B cell (primary cell): ENCODE measurements around the gene TRIM29. TPM values are rescaled to one million over a fixed set of nuclear protein-coding genes. Genes with fewer than 3 reads are reported as not detected.
A peak's percentile ranks its signal among the peaks of the same experiment; 100 is the strongest.

Experiments
- ATAC-seq: fragments of 200-7000 bp; cut with Tn5 transposase; one replicate; pipeline ENCODE4 v1.10.0; 2021; ENCODE audit warnings: low read depth, mild to moderate bottlenecking, moderate number of reproducible peaks, moderate library complexity
- CTCF ChIA-PET: fragments of 350-600 bp; sonication (Branson Sonifier 250); formaldehyde crosslinking; loops from one replicate; lab custom pipeline; 2021; ENCODE audit warnings: antibody characterized with exemption, inconsistent platforms; lab: Charles Lee
- POLR2A ChIA-PET: fragments of 350-600 bp; sonication (Branson Sonifier 250); formaldehyde crosslinking; loops from one replicate; lab custom pipeline; 2021; ENCODE audit warnings: antibody characterized with exemption; lab: Charles Lee
- DNase-seq: peaks from one replicate; pipeline ENCODE4 v3.0.0; 2013
- H2AFZ ChIP-seq: 2 replicates; pipeline ENCODE4 v1.6.1; 2012; ENCODE audit warnings: mild to moderate bottlenecking, low read depth, low read length; ENCODE audit not compliant: insufficient read depth, poor library complexity, severe bottlenecking
- H3K27ac ChIP-seq, 2 donors: 1 replicate in 1 of 2; 2 replicates in 1 of 2; pipeline ENCODE4 v1.5.1; 2012 to 2013; ENCODE audit warnings: low read length in 2 of 2, mild to moderate bottlenecking in 2 of 2, moderate library complexity in 1 of 2
- H3K27me3 ChIP-seq, 4 experiments: fragments of 200-600 bp in 1 of 4; sonication (generic) in 1 of 4; replicated peaks in 1 of 4; 1 replicate in 2 of 4; 2 replicates in 2 of 4; pipeline versions ENCODE4 v1.6.1 to v1.7.0; 2013 to 2016; ENCODE audit warnings: low read length in 3 of 4, mild to moderate bottlenecking in 2 of 4, mixed read lengths in 1 of 4, moderate library complexity in 1 of 4; ENCODE audit not compliant: insufficient read depth in 4 of 4, control insufficient read depth in 3 of 4; ENCODE audit errors: control extremely low read depth in 1 of 4
- H3K36me3 ChIP-seq, 2 experiments: replicated peaks in 1 of 2; 1 replicate in 1 of 2; 2 replicates in 1 of 2; pipeline versions ENCODE4 v1.6.1 to v1.7.1; 2013; ENCODE audit warnings: low read length in 1 of 2; ENCODE audit not compliant: insufficient read depth in 2 of 2, control insufficient read depth in 1 of 2; ENCODE audit errors: control extremely low read depth in 1 of 2, extremely low read depth in 1 of 2
- H3K4me1 ChIP-seq, 2 donors: fragments of 200-600 bp in 1 of 2; sonication (generic) in 1 of 2; 1 replicate in 1 of 2; 2 replicates in 1 of 2; pipeline versions ENCODE4 v1.5.1 to v1.6.1; 2013 to 2017; ENCODE audit warnings: low read length in 2 of 2; ENCODE audit not compliant: control insufficient read depth in 2 of 2, insufficient read depth in 2 of 2
- H3K4me2 ChIP-seq: replicated peaks from 2 replicates; pipeline ENCODE3; 2012; ENCODE audit warnings: mild to moderate bottlenecking, low read depth, low read length; ENCODE audit not compliant: poor library complexity, severe bottlenecking
- H3K4me3 ChIP-seq, 5 experiments: fragments of 200-600 bp in 1 of 5; sonication (generic) in 1 of 5; 1 replicate in 3 of 5; 2 replicates in 2 of 5; pipeline versions ENCODE4 v1.5.1 to v1.7.0; 2011 to 2016; ENCODE audit warnings: low read length in 4 of 5, mild to moderate bottlenecking in 4 of 5, low read depth in 2 of 5, control low read depth in 1 of 5, moderate library complexity in 1 of 5; ENCODE audit not compliant: insufficient read depth in 1 of 5; ENCODE audit errors: control extremely low read depth in 1 of 5, extremely low read depth in 1 of 5
- H3K79me2 ChIP-seq: fragments of 200-600 bp; sonication (generic); one replicate; pipeline ENCODE4 v1.6.0; 2016; ENCODE audit warnings: low read length; ENCODE audit not compliant: control insufficient read depth, insufficient read depth
- H3K9ac ChIP-seq: fragments of 200-600 bp; sonication (generic); 2 replicates; pipeline ENCODE4 v1.6.1; 2017; ENCODE audit warnings: mild to moderate bottlenecking, low read length, moderate library complexity
- H3K9me3 ChIP-seq, 3 donors: one replicate each; pipeline versions ENCODE4 v1.6.1 to v1.7.1; 2013; ENCODE audit warnings: low read length in 2 of 3; ENCODE audit not compliant: control insufficient read depth in 2 of 3, insufficient read depth in 1 of 3; ENCODE audit errors: control extremely low read depth in 1 of 3
- H4K20me1 ChIP-seq: 2 replicates; pipeline ENCODE4 v1.6.0; 2012; ENCODE audit warnings: mild to moderate bottlenecking, low read length; ENCODE audit not compliant: insufficient read depth, control insufficient read depth, poor library complexity, severe bottlenecking
- H3K27ac Mint-ChIP-seq: one replicate; pipeline ENCODE4 v1.8.0; 2021; ENCODE audit warnings: mixed read lengths
- H3K27me3 Mint-ChIP-seq: one replicate; pipeline ENCODE4 v1.8.0; 2021; ENCODE audit warnings: mixed read lengths
- H3K4me1 Mint-ChIP-seq: one replicate; pipeline ENCODE4 v1.8.0; 2021; ENCODE audit warnings: mixed read lengths
- H3K4me3 Mint-ChIP-seq: one replicate; pipeline ENCODE4 v1.8.0; 2021; ENCODE audit warnings: mixed read lengths
- H3K9me3 Mint-ChIP-seq: one replicate; pipeline ENCODE4 v1.8.0; 2022; ENCODE audit warnings: mixed read lengths; ENCODE audit not compliant: insufficient read depth
- EZH2 ChIP-seq: IDR thresholded peaks from 2 replicates; pipeline ENCODE4 v1.6.1; 2012; ENCODE audit warnings: borderline replicate concordance, low read depth, mild to moderate bottlenecking, moderate library complexity, low read length; ENCODE audit not compliant: insufficient read depth, poor library complexity, severe bottlenecking
- WGBS: methylation state at CpG from one replicate; pipeline ENCODE4 v1.1.5; 2013; ENCODE audit warnings: missing lambda C conversion rate; ENCODE audit not compliant: insufficient coverage; 5-methylcytosine and 5-hydroxymethylcytosine counted together
- intact Hi-C: fragments of 100-400 bp; cut with micrococcal nuclease; formaldehyde crosslinking; loops from one replicate; pipeline ENCODE4 v1.10.0; 2022
- polyA plus RNA-seq: library from polyadenylated mRNA; depleted of rRNA; stranded (reverse); fragments of >200 nt; gene quantifications from 2 replicates; pipeline ENCODE4 v1.2.3, GENCODE V29; 2012
- total RNA-seq, 2 donors: library from RNA; stranded (reverse); fragments of 120-200 nt in 1 of 2; gene quantifications; 1 replicate in 1 of 2; 2 replicates in 1 of 2; pipeline versions ENCODE4 v1.2.3 to v1.2.4, GENCODE V29; 2013 to 2022
- TF ChIP-seq, protein P1 (sequence below): fragments of 200-600 bp; IDR thresholded peaks from one replicate; pipeline ENCODE4 v1.8.0; 2022; ENCODE audit warnings: antibody characterized with exemption, mild to moderate bottlenecking

The TRIM29 gene
- total and polyA plus RNA-seq, 2 donors (not counting 1 experiment from before 2014, with no cell fraction given), result not detected

DNA sequence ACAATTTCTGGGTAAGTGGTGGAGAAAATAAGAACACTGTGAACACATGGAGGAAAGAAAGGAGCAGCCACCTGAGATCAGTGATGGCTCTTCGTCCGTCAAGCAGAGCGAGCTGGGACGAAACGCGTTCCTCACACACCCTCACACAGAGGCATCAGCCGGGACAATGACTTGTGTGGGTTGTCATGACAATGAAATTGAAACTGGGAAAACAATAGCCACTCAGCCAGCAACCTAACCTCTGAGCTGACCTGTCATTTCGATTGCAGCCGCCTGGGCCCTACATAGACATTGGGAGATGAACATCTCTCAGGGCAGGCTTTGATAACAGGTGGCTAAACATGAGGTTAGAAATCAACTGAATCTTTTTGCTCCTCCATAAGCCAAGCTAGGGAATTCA lies 51.3 kb downstream of the TRIM29 start:
- H3K9me3 Mint-ChIP-seq, result no peaks in the 10 kb centered on the region
- H3K27ac Mint-ChIP-seq, result no peak overlapping the region
- TF ChIP-seq EZH2, result no peak
- TF ChIP-seq, protein P1, sequence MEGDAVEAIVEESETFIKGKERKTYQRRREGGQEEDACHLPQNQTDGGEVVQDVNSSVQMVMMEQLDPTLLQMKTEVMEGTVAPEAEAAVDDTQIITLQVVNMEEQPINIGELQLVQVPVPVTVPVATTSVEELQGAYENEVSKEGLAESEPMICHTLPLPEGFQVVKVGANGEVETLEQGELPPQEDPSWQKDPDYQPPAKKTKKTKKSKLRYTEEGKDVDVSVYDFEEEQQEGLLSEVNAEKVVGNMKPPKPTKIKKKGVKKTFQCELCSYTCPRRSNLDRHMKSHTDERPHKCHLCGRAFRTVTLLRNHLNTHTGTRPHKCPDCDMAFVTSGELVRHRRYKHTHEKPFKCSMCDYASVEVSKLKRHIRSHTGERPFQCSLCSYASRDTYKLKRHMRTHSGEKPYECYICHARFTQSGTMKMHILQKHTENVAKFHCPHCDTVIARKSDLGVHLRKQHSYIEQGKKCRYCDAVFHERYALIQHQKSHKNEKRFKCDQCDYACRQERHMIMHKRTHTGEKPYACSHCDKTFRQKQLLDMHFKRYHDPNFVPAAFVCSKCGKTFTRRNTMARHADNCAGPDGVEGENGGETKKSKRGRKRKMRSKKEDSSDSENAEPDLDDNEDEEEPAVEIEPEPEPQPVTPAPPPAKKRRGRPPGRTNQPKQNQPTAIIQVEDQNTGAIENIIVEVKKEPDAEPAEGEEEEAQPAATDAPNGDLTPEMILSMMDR, result no peak
- H3K79me2 ChIP-seq, result no peaks in the 10 kb centered on the region
- no peak overlapping the region for H2AFZ ChIP-seq
- H3K9ac ChIP-seq, result no peak overlapping the region
- H3K27ac ChIP-seq, result no peak overlapping the region
- no peaks in the 10 kb centered on the region for H4K20me1 ChIP-seq
- H3K36me3 ChIP-seq, result no peaks in the 10 kb centered on the region
- ChIA-PET POLR2A (no interaction called here), CTCF (no interaction called here)
- H3K4me1 Mint-ChIP-seq, result no peaks in the 10 kb centered on the region
- ATAC-seq (no peak), DNase-seq (no peak)
- no peaks in the 10 kb centered on the region for H3K27me3 Mint-ChIP-seq
- no peaks in the 10 kb centered on the region for H3K27me3 ChIP-seq
- H3K4me3 ChIP-seq, result no peak overlapping the region
- intact Hi-C loops, result no loop called here
- no peak overlapping the region for H3K4me3 Mint-ChIP-seq
- no peaks in the 10 kb centered on the region for H3K4me1 ChIP-seq
- no peak overlapping the region for H3K4me2 ChIP-seq
- 83% methylated on average over 2 of the region's 9 CpGs for WGBS
- peaks cover 0 to 8% (median 0%) of the 10 kb centered on the region in 3 donors for H3K9me3 ChIP-seq

DNA sequence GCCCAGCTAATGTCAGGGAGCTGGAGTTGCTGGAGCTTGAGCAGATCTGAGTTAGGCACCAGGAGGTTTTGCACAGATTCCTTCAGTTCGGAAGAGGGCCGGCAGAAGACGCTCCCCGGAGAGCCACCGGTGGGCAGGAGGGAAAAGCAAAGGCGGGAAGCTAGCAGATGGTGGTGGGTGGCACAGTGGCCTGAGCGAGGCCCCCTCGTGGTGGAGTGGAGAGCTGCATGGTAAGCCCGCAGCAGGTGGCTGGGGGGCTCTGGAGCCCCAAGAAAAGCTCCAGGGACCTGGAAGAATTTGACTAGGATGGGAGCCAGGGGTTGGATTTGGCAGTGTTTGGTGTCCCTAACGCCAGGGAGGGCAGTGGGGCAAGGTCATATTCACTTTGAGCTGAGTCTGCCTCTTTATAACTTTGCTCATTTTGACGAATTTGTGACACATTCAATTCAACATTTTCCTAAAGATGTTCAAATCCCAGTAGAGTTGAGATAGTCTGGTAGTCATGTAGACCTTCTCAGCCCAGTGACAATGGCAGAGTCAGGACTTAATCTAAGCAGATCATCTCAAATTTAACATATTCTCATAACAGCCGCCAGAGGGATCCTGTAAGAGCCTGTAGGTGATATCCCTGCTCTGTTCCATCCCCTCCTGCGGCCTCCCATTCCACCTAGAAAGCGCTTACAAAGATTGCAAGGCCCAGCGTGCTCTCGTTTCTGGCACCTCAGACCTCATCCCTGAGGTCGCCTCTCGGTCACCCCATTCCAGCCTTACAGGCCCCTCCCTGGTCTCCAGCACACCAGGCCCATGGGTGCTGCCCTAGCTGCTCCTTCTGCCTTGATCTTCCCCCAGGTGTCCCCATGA lies 57.9 kb downstream of the TRIM29 start:
- Histone ChIP-seq H2AFZ (no peak overlapping the region), H3K9ac (no peak overlapping the region), H3K9me3 (peaks cover 0 to 15% (median 0%) of the 10 kb centered on the region in 3 donors), H4K20me1 (no peaks in the 10 kb centered on the region), H3K4me3 (no peak overlapping the region), H3K27me3 (peaks cover 0 to 7% (median 1%) of the 10 kb centered on the region in 4 experiments), H3K36me3 (no peaks in the 10 kb centered on the region), H3K4me2 (no peak overlapping the region), H3K27ac (no peak overlapping the region), H3K4me1 (no peaks in the 10 kb centered on the region), H3K79me2 (no peaks in the 10 kb centered on the region)
- no peak for TF ChIP-seq EZH2
- TF ChIP-seq, protein P1, result peak; percentile 59
- DNase-seq (peak; percentile 35), ATAC-seq (no peak)
- POLR2A ChIA-PET, result no interaction called here
- Mint-ChIP-seq H3K27ac (no peak overlapping the region), H3K27me3 (peaks cover 27% of the 10 kb centered on the region), H3K4me1 (no peaks in the 10 kb centered on the region), H3K9me3 (peaks cover 8% of the 10 kb centered on the region), H3K4me3 (no peak overlapping the region)
- CTCF ChIA-PET, result interaction anchor here (0.8 to 1.1 kb wide), 5 partner anchors 9 to 484 kb away, joined by 3 to 7 read pairs (median 4); no protein-coding TSS in a partner anchor
- intact Hi-C loops, result no loop called here
- WGBS, result 51% methylated on average over 16 of the region's 18 CpGs
